H7 (cell line): ENCODE results near the gene GRAMD1A. TPM values are rescaled to one million over a fixed set of nuclear protein-coding genes. Genes with fewer than 3 reads are reported as not detected.
A peak's percentile ranks its signal among the peaks of the same experiment; 100 is the strongest.
"Not testable (repeated sequence)": the region's sequence is repeated elsewhere in the genome, so short reads cannot be mapped to it uniquely, and the experiment has no call there.

Experiments used
- DNase-seq: peaks from one replicate; pipeline ENCODE4 v3.0.0; 2012
- H3K27me3 ChIP-seq: 2 replicates; pipeline ENCODE4 v1.6.0; 2011; ENCODE audit warnings: mild to moderate bottlenecking, low read length; ENCODE audit not compliant: control insufficient read depth, insufficient read depth
- H3K36me3 ChIP-seq: replicated peaks from 2 replicates; pipeline ENCODE4 v1.5.1; 2011; ENCODE audit warnings: low read length; ENCODE audit not compliant: control insufficient read depth, insufficient read depth
- H3K4me3 ChIP-seq: 2 replicates; pipeline ENCODE4 v1.5.1; 2011; ENCODE audit warnings: low read depth, mild to moderate bottlenecking, control low read depth, low read length, moderate library complexity; ENCODE audit not compliant: insufficient read depth
- total RNA-seq: library from RNA; depleted of rRNA; stranded (reverse); fragments of >200 nt; shearing (Covaris generic); gene quantifications from 2 replicates; pipeline ENCODE4 v1.2.3, GENCODE V29; 2014

GRAMD1A gene
- total RNA-seq, 1 experiment from 2014 or later = 110 TPM

DNA sequence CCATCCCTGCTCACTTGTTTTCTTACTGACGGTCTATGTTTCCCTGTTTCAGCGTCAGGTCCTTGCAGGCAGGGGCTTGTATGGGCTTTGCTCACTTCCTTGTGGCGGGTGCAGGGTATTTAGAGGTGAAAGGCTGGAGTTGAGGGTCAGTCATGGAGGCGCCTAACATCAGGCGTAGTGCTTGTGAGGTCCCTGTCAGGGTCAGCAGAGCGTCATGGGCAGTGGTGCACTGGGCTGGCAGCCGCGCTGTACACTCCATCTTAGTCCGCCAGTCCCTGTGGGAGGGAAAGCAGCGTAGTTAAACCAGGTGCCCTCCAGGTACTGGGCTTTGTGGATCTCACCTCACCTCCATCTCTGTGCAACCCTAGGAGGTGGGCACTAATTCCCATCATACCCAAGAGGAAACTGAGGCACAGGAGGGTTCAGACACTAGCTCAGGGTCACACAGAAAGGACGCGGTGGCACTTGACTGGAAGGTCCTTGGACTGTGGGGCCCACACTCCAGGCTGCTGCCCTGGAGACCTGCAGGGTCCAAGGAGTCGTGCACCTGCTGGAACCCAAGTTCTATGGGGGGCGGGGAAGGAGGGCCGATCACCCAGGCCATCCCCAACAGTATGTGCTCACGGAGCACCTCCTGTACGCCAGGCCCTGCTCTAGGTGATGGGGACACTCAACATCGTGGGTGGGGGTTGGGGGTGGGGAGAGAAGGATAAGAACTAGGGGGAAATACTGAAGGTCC, 4.6 kb downstream of the GRAMD1A start:
- DNase-seq = peak; percentile 21
- Histone ChIP-seq H3K27me3 (no peaks in the 10 kb centered on the region), H3K36me3 (peaks cover 32% of the 10 kb centered on the region), H3K4me3 (no peak overlapping the region)

- no peak overlapping the region for H3K4me3 ChIP-seq
- peak; percentile 25 for DNase-seq
- no peaks in the 10 kb centered on the region for H3K27me3 ChIP-seq
- H3K36me3 ChIP-seq = peaks cover 38% of the 10 kb centered on the region
Observed at GRCh38 chr19:35005256-35005977, 5.3 kb downstream of the GRAMD1A start.

DNA sequence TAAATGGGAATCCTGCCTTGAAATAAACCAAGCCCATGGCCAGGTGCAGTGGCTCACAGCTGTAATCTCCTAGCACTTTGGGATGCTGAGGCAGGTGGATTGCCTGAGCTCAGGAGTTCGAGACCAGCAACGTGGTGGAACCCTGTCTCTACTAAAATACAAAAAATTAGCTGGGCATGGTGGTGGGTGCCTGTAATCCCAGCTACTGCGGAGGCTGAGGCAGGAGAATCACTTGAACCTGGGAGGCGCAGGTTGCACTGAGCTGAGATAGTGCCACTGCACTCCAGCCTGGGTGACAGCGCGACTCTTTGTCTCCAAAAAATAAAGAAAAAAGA, 5.9 kb downstream of the GRAMD1A start:
- DNase-seq, H3K4me3 ChIP-seq: not testable (repeated sequence)

DNA sequence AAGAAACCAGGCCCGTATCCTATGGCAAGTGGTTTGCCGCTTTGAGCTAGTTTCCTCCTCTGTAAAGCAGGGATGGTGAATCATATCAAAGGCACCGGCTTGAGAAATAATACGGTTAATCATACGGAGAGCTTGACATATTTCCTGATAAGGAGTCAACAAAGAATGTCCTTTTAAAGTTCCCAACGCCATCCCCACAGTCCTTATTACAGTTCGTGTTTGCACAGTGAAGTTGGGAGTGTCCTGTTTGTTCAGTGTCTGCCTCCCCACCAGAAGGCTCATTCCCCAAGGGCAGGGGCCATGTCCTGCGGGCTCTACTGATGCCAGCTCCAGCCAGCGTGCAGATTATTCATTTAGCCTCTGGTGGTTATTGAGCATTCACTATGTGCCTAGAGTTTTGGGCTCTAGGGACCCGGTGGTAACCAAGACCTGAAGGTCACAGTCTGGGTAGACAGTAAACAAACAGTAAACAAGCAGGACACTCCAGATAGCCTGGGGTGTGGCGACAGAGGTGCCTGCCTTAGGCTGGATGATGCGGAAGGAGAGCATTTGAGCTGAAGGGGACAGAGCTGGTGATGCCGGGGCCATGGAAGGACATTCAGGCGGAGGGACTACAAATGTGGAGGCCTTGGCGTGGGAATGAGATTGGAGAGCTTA, 6.3 kb downstream of the GRAMD1A start:
- Histone ChIP-seq H3K4me3 (no peak overlapping the region), H3K36me3 (peaks cover 45% of the 10 kb centered on the region), H3K27me3 (no peaks in the 10 kb centered on the region)
- DNase-seq = no peak

More for the DNA sequence above, 5.9 kb downstream of the GRAMD1A start:
- H3K27me3 ChIP-seq = not testable (repeated sequence)
- peaks cover 43% of the 10 kb centered on the region for H3K36me3 ChIP-seq

- Histone ChIP-seq H3K36me3 (peaks cover 49% of the 10 kb centered on the region), H3K27me3 (no peaks in the 10 kb centered on the region), H3K4me3 (no peak overlapping the region)
- DNase-seq = no peak
Observed at GRCh38 chr19:35006999-35007365, 6.9 kb downstream of the GRAMD1A start.

DNA sequence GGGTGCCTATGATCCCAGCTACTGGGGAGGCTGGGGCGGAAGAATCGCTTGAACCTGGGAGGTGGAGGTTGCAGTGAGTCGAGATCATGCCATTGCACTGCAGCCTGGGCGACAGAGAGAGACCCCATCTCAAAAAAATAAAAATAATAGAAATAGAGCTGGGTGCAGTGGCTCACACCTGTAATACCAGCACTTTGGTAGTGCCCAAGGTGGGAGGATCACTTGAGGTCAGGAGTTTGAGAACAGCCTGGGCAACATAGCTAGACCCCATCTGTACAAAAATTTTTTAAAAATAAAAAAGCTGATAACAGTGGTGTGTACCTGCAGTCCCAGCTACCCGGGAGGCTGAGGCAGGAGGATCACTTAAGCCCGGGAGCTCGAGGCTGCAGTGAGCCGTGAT, 7.3 kb downstream of the GRAMD1A start:
- not testable (repeated sequence) for H3K27me3 ChIP-seq, DNase-seq, H3K4me3 ChIP-seq
- peaks cover 51% of the 10 kb centered on the region for H3K36me3 ChIP-seq

- H3K27me3 ChIP-seq = no peaks in the 10 kb centered on the region
- peaks cover 57% of the 10 kb centered on the region for H3K36me3 ChIP-seq
- no peak for DNase-seq
- no peak overlapping the region for H3K4me3 ChIP-seq
Observed at GRCh38 chr19:35008891-35009341, 8.8 kb downstream of the GRAMD1A start.

DNA sequence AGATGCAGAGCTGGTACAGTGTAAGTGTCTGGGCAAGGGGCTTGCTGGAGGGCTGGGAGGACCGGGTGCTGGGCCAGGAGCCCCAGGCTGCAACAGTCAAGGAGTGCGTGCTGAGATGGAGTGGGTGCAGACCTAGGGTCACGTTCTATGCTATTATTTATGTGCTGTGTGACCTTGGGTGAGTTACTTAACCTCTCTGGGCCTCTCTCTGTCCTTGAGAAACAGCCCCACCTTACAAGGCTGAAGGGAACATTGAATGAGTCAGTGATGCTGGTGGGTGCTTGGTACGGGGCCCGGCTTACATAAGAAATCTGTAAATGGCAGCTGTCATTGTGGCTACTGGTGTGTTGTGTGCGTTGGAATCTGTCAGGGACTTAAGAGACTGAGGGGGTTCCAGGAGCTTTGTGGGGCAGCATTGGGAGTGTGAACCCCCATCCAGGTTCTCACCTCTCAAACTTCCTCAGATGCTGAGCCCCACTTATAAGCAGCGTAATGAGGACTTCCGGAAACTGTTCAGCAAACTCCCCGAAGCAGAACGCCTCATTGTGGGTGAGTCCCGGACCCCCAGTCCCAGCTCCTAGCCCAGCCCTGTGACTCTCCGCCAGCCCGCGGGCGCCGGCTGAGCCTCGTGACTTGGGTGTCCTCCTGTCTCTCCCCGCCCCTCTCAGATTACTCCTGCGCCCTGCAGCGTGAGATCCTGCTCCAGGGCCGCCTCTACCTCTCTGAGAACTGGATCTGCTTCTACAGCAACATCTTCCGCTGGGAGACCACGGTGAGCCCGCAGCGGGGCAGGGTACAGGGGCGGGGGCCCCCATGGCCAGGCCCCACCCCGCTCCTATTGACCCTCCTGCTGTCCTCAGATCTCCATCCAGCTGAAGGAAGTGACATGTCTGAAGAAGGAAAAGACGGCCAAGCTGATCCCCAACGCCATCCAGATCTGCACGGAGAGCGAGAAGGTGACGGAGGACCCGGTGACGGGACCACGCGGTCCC, 9.6 kb downstream of the GRAMD1A start:
- Histone ChIP-seq H3K4me3 (no peak overlapping the region), H3K36me3 (peaks cover 59% of the 10 kb centered on the region), H3K27me3 (no peaks in the 10 kb centered on the region)
- peak; percentile 52 for DNase-seq

GRCh38 chr19:35011091-35011689, 11.1 kb downstream of the GRAMD1A start:
- no peak for DNase-seq
- Histone ChIP-seq H3K36me3 (peaks cover 64% of the 10 kb centered on the region), H3K27me3 (no peaks in the 10 kb centered on the region), H3K4me3 (no peak overlapping the region)

DNA sequence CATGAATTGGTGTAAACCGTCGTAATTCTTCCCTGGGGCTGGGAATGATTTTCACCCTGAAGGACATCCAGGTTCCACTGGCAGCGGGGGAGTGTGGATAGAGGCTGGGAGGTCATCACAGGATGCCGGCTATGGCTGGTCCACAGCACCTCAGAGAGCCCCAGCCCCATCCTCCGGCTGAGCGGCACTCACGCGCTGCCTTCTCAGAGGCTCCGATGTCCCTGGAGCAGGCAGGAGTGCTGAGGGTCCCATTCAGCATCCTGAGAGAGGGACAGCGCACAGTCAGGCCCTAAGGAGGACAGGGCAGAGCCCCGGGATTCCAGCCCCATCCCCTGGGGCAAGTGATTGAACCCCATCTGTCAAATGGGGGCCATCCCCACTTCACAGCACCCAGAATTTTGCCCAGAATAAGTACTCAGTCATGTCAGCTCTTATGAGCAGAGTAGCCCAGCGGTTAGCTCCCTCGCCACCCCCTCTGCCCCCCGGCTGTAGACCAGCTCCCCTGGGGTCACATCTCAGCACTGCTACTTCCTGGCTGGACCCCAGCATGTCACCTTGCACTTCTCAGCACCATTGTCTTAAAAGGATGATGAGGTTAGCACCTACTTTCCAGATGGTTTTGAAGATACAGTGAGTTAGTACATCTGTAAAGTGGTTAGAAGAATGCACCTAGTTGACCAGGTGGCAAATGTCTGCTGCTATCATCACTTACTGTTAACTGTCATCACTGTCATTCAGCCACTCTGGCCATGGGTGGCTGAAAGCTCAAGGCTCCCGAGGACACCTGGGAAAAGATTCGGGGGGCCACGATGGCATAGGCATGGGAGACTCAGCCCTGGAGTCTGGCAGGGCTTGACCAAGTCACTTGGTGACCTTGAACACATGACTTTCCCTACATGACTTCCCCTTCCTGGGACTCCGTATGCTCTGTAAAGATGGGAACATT, 11.9 kb downstream of the GRAMD1A start:
- Histone ChIP-seq H3K36me3 (peaks cover 65% of the 10 kb centered on the region), H3K4me3 (no peak overlapping the region), H3K27me3 (no peaks in the 10 kb centered on the region)
- no peak for DNase-seq

GRCh38 chr19:35013041-35013819, 13.1 kb downstream of the GRAMD1A start:
- H3K36me3 ChIP-seq = peaks cover 73% of the 10 kb centered on the region
- peak; percentile 99 for DNase-seq
- no peak overlapping the region for H3K4me3 ChIP-seq
- H3K27me3 ChIP-seq = no peaks in the 10 kb centered on the region
